K562 (cell line): Measurements from ENCODE around the gene CARD9.
"Not testable (repeated sequence)": the region's sequence is repeated elsewhere in the genome, so short reads cannot be mapped to it uniquely, and the experiment has no call there.

Source experiments
- SMAD3 ChIP-seq: fragments of 450-650 bp; formaldehyde crosslinking; conservative IDR thresholded peaks from 2 replicates; pipeline ENCODE4 v1.4.0; 2020; ENCODE audit warnings: mild to moderate bottlenecking
- ZKSCAN1 ChIP-seq: fragments of 150-350 bp; IDR thresholded peaks from 2 replicates; pipeline ENCODE4 v1.6.1; 2016; ENCODE audit warnings: low read depth, low read length
- TF ChIP-seq, protein P1 (sequence below), 3 experiments: fragments of 200-800 bp in 1 of 3; fragments of 250-450 bp in 1 of 3; fragments of 450-650 bp in 1 of 3; sonication (Bioruptor Pico) in 1 of 3; sonication (Bioruptor generic) in 1 of 3; formaldehyde crosslinking in 1 of 3; IDR thresholded peaks; 2 replicates each; pipeline versions ENCODE4 v1.6.1 to v1.8.0; 2016 to 2022; ENCODE audit warnings: mild to moderate bottlenecking in 2 of 3, missing genetic modification characterization in 2 of 3, missing compliant biosample characterization in 1 of 3, moderate library complexity in 1 of 3
- TF ChIP-seq, protein P2 (sequence below), 3 experiments: IDR thresholded peaks in 2 of 3; conservative IDR thresholded peaks in 1 of 3; 2 replicates each; pipeline ENCODE4 v1.5.1; 2011 to 2012; ENCODE audit warnings: low read length in 3 of 3, mild to moderate bottlenecking in 3 of 3, control low read depth in 2 of 3, improper control_type of control experiment in 1 of 3, inconsistent platforms in 1 of 3, low read depth in 1 of 3, mixed read lengths in 1 of 3, moderate library complexity in 1 of 3; ENCODE audit not compliant: insufficient read depth in 2 of 3

DNA sequence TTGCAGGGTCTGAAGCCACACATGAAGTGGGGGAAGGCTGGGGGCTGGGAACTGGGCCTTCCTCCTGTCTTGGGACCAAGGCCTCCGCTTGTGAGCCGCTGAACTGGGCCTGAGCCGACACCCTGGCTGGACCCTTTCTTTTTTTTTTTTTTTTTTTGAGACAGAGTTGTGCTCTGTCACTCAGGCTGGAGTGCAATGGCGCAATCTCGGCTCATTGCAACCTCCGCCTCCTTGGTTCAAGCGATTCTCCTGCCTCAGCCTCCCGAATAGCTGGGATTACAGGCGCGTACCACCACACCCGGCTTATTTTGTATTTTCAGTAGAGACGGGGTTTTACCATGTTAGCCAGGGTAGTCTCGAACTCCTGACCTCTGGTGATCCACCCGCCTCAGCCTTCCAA, 54.2 kb downstream of the CARD9 start:
- not testable (repeated sequence) for TF ChIP-seq ZKSCAN1; SMAD3 (CRISPR knock-in tag)
- TF ChIP-seq, protein P1, sequence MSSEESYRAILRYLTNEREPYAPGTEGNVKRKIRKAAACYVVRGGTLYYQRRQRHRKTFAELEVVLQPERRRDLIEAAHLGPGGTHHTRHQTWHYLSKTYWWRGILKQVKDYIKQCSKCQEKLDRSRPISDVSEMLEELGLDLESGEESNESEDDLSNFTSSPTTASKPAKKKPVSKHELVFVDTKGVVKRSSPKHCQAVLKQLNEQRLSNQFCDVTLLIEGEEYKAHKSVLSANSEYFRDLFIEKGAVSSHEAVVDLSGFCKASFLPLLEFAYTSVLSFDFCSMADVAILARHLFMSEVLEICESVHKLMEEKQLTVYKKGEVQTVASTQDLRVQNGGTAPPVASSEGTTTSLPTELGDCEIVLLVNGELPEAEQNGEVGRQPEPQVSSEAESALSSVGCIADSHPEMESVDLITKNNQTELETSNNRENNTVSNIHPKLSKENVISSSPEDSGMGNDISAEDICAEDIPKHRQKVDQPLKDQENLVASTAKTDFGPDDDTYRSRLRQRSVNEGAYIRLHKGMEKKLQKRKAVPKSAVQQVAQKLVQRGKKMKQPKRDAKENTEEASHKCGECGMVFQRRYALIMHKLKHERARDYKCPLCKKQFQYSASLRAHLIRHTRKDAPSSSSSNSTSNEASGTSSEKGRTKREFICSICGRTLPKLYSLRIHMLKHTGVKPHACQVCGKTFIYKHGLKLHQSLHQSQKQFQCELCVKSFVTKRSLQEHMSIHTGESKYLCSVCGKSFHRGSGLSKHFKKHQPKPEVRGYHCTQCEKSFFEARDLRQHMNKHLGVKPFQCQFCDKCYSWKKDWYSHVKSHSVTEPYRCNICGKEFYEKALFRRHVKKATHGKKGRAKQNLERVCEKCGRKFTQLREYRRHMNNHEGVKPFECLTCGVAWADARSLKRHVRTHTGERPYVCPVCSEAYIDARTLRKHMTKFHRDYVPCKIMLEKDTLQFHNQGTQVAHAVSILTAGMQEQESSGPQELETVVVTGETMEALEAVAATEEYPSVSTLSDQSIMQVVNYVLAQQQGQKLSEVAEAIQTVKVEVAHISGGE (CRISPR knock-in tag; IDR thresholded peaks at IDR 0.05), result not testable (repeated sequence)
- TF ChIP-seq, protein P2, sequence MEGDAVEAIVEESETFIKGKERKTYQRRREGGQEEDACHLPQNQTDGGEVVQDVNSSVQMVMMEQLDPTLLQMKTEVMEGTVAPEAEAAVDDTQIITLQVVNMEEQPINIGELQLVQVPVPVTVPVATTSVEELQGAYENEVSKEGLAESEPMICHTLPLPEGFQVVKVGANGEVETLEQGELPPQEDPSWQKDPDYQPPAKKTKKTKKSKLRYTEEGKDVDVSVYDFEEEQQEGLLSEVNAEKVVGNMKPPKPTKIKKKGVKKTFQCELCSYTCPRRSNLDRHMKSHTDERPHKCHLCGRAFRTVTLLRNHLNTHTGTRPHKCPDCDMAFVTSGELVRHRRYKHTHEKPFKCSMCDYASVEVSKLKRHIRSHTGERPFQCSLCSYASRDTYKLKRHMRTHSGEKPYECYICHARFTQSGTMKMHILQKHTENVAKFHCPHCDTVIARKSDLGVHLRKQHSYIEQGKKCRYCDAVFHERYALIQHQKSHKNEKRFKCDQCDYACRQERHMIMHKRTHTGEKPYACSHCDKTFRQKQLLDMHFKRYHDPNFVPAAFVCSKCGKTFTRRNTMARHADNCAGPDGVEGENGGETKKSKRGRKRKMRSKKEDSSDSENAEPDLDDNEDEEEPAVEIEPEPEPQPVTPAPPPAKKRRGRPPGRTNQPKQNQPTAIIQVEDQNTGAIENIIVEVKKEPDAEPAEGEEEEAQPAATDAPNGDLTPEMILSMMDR (IDR thresholded peaks at IDR 0.05 in 2 of 3, conservative IDR thresholded peaks at IDR 0.05 in 1 of 3; ENCODE audit: insufficient read depth in 2 of 3, low read depth in 1 of 3, low read length in 3 of 3), result not testable (repeated sequence)
